GM19099 (cell line): ENCODE measurements around the gene ABLIM1.

Experiments used
- POLR2A ChIP-seq: IDR thresholded peaks from 3 replicates; pipeline ENCODE4 v1.6.1; 2011; ENCODE audit warnings: low read depth; ENCODE audit not compliant: insufficient read length; ENCODE audit errors: extremely low read depth

Gene ABLIM1

DNA sequence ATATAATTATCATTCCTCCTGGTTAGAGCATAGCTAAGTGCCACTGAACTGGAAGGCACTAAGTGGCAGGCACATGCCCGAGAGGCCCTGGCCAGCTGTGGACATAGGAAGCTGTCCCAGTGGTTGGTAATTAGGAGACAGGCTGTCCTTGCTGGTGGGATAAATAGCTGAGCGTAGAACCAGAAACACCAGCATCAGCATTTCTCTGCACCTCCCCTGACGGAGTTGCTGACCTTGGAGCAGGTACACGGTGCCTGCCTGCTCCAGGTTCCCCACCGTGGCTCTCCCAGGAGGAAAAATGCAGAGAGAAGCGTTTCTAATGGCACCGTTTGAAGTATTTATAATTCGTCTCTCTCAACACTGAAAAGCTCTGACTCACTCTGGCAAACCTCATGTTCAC, 5.6 kb upstream of the ABLIM1 start:
- no peak for TF ChIP-seq POLR2A

DNA sequence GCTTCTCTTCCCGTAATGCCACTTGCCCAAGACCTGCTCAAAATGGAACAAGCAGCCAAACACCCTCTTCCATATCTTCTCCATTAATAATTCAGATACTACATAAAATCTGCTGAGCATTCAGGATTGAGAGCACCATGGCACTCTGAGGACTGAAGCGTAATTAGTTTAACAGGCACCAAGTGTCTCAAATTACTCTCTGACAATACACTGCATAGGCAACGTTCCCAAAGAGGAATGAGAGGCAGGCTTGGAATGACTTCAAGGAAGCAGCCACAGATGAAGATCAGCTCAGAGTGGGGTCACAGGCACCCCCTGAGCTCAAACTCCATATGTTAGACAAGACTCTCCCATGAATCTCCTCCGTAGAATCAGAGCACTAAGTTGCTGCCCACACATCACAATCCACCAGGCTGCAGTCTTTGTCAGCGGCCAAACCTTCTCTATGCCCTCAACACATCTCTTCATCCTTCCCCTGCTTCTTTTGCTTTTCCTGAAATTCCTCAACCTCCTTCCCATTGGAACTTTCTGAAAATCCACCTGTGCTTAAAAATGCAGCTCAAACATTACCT, 4.7 kb upstream of the ABLIM1 start:
- TF ChIP-seq POLR2A: no peak

DNA sequence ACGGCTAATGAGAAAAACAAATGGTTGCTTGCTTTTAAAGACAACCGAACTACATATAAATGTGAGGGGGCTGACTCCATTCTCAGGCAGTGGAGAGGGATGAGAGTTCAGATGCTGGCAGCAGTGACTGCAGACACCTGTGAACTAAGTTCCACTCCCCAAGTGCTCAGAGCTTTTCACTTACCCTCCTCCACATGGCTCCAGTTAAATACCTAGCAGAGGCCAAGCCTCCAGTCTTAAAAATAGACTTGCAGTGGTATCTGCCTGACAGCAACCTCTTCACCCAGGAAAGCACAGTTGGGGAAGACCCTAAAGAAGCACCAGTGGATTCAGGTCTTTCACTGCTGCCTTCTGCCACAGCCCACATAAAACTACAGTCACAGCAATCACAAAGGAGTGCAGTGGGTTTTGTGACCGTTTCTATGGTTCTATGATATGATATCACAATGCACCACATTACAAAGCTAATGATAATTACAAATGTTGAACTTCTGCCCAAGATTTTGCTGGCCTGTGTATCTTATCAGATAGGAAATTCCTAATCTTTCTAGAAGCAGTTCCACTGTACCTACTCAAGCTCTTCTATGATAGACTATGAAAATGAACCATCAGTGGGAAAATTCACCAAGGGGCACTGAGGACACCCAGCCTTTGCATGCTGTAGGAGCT, 3.3 kb upstream of the ABLIM1 start:
- no peak for TF ChIP-seq POLR2A

DNA sequence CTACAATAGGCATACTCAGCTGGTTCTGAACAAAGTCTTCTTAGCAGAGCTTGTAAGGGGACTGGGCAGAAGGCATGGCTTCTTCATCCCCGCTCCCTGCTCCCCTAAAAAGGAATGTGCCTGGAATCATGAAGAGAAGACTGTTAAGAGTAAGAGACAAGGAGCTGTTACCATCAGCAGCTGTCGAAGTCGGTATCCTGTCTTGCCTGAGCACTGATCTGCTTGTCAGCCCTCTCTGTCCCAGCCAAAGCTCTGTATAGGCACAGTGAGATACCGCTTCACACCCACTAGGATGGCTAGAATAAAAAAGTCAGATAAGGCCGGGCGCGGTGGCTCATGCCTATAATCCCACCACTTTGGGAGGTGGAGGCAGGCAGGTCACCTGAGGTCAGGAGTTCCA, 2.4 kb downstream of the ABLIM1 start:
- no peak for TF ChIP-seq POLR2A

DNA sequence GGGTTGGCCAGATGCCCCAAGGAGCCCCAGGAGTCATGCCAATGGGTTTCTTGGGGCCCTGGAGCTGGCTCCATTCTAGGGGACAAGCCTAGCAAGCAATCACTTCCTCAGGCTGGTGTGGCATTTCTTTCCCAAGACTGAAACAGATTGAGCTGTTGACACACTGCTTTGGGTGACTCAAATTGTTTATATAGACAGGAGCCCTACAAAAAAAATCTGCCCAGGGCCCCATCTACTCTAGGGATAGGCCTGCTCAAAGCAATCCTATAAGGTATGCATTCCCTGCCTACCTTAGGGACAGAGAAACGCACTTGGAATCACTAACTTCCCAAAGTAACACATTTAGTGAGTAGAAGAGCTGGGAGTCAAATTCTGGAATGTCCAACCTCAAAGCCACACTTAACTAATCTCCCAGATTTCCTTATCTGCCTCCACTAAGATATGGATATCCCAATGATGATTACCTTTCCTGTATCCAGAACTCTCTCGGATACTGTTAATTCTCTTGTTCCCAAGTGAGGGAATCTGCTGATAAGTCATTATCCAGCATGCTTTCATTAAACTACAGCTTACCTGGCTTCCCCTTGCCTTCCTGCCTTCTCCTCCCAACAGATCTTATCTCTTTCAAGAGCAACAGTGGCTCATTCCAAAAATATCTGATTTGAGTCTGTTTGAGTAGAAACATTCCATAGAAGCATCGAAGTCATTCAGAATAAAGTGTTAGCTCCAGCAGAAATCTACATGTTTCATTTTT, 3.1 kb downstream of the ABLIM1 start:
- TF ChIP-seq POLR2A: no peak

DNA sequence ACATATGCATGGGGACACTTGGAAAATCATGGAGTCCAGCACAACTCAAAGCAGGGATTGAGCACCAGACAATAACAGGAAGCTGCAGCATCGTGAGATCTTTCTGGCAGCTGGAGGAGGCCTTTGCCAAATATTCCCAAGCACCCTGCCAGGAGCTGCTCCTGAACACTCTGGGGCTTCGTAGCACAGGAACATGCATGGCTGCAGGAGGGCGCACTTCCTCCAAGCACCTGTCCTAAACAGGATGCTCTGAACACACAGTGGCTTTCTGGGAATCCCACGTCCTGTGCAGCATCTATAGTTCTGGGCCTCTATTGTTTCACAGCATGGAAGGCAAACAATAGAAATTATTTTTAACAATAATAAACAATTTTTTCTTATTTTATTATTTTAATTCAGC, 4.1 kb downstream of the ABLIM1 start:
- no peak for TF ChIP-seq POLR2A

DNA sequence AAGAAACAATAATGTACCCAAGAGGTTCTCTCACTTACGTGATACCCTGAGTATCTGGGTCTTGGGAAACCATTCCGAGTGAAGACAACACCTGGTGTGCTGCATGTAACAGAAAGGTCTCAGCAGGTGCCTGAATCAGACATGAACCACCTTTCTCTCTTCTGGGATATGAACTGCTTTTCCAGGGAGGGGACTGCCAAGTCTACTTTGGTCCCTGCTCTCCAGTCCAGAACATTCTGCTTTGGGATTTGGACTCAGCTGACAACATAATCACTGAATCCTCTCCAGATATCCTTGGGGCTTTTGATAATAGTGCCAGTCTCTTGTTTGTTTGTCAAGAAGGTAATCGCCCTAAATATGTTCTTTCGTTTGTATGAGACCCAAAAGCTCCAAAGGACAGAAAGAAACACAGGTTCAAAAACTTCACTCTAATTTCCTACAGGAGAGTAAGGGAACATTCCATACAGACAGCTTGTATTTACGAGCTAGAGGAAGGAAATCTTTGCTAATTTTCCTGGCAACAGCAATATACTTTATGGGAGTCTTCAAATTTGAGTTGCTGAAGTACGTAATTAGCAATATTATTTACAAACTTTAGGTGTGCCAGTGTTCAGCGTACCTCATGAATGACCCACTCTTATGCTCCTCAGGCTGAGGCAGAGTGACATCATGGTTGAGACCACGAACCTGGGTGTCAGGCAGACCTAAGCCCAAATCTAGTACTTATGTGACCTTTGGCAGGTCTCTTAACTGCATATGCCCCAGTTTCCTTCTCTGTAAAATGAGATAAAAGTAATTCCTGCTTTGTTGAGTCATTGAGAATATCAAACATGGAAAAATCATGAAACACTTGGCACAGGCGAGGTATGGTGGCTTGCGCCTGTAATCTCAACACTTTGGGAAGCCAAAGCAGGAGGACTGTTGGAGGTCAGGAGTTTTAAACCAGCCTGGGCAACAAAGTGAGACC, 5.4 kb downstream of the ABLIM1 start:
- TF ChIP-seq POLR2A: no peak

DNA sequence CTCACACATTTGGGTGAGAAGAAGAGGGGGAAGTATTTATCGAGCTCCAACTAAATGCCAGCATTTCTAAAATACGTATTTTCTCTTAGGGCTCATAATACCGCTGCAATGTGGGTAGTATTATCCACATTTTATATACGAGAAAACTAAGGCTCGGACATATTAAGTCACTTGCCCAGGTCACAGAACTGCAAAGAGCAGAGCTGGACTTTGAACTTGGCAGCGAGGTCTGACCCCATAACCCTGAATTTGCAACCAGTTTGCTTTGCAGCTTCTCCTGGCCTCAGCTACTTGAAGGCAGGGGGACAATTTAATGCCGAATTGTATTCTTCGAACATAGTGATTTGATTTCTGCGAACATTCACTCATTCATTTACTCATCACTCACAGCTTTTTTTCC, 7.2 kb downstream of the ABLIM1 start:
- TF ChIP-seq POLR2A: no peak

DNA sequence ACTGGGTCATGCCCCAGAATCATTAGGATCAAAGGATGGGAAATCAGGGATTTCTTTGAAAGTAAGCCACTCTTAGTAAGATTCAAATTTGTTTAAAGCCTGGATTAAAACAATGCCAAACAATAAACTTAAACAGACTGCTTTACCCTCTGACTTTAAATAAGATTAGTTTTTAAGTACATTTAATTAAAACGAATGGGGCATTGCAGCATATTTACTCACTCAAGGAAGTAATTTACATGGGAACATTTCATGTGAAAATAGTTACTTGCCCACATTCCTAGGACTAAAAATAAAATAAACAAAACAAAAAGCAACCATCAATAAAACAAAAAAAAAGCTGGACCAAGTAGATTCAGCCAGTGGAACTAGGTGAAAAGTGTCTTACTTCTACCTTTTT, 7.8 kb downstream of the ABLIM1 start:
- no peak for TF ChIP-seq POLR2A

DNA sequence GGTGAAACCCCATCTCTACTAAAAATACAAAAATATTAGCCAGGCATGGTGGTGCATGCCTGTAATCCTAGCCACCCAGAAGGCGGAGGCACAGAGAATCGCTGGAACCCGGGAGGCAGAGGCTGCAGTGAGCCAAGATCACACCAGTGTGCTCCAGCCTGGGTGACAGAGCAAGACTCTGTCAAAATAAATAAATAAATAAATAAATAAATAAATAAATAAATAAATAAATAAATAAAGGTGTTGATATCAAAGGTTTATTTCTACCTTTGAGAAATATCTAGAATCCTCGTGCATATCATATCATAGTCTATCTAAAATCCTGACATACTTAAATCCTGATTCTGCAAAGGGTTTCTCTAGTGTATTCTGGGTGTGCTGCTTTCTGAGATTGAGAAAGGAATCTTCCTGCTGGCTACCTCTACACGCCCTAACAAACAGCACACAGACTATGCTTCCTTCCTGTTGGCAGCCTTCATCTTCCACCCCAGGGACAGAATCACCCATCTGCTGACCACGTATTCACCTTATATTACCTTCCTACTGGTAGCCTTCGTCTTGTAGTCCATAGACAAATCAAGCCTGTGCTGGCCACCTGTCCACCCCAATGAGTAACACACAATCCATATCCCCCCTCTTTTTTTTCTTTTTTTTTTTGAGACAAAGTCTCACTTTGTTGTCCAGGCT, 8.7 kb downstream of the ABLIM1 start:
- no peak for TF ChIP-seq POLR2A

DNA sequence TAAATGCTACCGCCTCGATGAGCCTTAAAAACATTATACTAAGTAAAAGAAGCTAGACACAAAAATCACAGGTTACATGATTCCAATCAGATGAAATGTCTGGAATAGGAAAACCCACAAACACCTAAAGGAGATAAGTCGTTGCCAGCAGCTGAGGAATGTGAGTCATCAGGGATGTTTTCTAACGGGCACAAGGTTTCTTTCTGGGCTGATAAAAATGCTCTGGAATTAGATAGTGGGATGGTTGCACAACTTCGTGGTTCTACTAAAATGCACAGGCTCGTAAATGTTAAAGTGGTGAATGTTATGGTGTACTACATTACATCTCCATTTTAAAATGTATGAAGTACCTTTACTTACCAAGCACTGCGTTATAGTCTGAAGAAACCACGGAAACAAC, 9.7 kb downstream of the ABLIM1 start:
- TF ChIP-seq POLR2A: no peak

DNA sequence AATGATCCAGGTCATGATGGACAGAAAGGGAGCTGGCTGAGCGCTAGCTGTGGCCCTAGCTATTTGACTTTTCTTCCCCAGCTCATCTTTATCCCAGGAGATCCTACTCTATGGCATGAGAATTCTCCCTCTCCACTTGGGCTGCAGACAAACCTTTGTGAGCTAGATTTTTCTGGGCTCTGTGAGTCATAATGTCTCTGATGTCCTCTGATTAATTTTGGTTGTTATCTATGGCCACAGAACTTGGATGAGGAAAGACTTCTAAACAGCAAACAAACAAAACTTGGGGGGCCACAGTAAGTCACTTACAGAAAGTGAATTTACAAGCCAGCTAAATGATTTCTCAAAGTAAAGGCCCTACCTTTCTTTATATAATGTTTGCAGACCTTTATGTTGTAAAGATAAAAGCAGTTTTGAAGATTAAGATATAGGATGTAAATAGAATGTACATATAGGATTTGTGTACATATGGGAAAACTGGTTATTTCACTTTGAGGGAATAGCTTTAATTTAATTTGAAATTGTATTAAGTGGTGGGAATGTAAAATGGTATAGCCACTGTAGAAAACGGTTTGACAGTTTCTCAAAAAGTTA, 10.4 kb downstream of the ABLIM1 start:
- no peak for TF ChIP-seq POLR2A

DNA sequence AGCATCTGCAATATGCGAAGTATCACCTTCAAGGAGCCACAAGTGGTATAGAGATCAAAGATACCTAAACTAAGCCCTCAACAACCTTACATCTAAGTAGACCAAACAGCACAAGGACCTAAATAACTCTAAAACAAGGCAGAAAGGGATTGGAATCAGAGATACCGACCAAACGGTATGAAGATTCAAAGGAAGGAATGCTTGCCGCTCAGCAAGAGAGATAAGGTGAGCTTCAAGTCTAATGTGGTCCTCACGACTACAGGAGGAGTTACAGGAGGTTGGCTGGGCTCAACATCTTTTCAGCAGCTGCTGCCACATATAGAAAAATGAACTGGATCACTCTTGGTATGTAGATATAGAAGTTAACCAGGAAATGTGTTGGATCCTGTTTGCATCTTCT, 11.6 kb downstream of the ABLIM1 start:
- no peak for TF ChIP-seq POLR2A

DNA sequence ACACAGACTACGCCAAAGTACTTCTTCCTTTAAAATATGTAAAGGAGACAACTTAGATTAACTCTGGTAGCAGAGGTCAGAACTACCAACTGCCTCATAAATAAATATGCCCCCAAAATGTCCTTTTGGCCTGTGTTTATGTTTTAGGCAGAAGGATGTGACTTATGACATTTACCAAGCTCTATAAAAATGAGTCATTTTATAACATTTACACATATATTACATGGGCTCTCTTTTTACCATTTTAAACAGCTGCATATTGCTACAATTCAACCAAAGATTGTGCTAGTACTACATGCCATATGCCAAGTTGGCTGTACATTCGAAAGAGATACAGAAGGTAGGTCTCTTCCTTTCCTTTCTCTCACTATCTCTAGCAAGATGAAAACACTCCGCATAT, 12.4 kb downstream of the ABLIM1 start:
- no peak for TF ChIP-seq POLR2A
